ENCODE measurements around the gene TOR4A.

The TOR4A gene

DNA sequence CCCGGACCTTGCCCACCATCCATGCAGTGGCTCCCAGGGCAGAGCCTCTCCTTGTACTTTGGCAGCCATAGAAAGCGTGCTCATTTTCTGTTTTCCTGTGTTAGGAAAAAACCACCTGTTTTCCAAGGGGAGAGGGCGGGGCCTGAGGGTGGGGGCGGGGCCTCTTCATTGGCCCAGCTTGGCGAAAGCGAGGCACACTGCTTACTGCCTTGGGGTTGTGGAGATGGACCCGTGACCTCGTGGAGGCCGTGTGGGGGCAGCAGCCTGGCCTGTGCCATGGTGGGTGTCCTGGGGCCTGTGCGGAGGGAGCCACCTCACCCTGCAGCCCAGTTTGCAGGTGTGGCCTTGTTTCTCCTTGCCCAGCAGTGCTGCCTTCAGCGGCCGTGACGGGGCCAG lies 4.4 kb upstream of the TOR4A start:
- DNase-seq, result peak; percentile 20

DNA sequence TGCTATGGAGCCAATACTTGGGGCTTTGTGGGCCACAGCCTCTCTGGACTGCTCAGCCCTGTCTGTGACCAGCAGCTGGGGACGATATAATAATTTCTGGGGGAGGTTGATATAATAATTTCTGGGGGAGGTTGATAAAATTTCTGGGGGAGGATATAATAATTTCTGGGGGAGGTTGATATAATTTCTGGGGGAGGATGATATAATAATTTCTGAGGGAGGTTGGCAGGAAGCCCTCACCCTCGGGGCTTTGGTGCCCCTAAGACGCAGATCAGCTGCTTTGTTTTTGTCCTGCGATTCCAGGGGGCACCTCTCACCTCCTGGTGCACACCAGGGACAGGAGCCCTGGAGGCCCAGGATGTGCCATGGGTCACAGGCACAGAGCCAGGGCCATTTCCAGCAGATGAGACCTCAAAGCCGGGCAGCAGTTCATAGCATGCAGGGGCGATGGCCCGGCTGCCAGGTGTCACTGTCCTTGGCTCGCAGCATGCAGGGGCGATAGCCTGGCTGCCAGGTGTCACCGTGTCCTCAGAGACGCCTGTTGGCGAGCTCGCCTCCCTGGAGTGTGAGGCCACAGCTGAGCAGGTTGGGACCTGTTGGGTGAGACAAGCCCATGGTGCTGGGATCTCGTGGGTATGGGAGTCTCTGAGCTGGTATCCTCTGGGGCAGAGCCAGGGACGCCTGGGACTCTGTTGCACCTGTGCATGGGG lies 3.8 kb upstream of the TOR4A start:
- DNase-seq, result peak; percentile 18

DNA sequence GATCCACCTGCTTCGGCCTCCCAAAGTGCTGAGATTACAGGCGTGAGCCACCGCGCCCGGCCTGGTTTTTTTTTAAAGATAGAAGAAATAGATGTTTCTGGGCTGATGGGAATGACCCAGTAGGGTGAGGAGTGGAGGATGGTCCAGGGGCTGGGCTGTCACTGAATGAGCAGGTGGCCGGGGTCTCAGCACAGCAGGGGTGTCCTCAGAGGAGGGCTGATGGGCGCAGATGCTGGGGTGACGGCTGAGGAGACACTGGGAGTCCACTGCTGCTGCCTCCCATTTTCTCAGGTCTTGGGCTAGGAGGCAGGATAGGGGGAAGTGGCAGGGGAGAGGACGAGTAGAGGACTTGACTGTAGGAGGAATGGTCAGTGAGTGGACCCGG lies 2.3 kb upstream of the TOR4A start:
- no peak for DNase-seq

DNA sequence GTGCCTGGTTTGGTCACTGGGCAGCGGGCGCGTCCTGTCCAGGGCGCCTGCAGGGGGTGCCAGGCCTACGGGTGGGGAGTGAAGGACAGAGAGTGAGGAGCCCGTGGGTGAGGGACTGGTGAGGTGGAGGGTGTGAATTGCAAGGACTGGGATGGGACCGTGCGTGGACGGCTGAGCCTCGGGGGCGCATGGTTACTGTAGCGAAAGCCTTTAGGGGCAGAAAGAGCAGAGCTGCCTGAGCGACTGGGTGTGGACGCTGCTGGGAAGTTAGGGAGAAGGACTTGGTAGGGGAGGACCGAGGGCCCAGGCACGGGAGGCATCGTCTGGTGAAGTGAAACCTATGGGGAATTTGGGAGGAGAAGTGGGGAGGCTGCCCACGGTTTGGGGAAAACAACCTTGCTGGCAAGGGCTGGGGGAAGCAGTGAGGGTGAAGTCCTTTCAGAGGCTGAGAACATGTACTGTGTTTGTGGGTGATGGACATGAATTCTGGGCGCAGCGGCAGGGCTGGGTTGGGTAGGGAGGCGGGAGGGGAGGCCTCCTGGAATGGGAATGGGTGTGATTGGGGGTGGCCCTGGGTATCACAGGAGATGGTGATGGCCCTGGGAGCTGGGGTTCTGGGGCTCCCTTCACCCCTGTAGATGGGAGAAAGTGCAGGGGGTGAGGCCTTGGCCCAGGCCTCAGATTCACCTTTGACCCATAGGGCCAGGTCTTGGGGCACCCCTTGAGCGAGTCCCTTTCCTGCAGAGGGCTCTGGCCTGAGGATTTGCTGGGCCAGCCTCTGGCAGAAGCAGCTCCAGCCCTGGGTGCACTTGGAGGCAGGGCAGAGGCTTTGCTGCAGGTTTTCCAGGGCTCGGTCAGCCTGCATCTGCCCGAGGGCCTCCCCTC lies 1.7 kb upstream of the TOR4A start:
- DNase-seq, result peak; percentile 30

DNA sequence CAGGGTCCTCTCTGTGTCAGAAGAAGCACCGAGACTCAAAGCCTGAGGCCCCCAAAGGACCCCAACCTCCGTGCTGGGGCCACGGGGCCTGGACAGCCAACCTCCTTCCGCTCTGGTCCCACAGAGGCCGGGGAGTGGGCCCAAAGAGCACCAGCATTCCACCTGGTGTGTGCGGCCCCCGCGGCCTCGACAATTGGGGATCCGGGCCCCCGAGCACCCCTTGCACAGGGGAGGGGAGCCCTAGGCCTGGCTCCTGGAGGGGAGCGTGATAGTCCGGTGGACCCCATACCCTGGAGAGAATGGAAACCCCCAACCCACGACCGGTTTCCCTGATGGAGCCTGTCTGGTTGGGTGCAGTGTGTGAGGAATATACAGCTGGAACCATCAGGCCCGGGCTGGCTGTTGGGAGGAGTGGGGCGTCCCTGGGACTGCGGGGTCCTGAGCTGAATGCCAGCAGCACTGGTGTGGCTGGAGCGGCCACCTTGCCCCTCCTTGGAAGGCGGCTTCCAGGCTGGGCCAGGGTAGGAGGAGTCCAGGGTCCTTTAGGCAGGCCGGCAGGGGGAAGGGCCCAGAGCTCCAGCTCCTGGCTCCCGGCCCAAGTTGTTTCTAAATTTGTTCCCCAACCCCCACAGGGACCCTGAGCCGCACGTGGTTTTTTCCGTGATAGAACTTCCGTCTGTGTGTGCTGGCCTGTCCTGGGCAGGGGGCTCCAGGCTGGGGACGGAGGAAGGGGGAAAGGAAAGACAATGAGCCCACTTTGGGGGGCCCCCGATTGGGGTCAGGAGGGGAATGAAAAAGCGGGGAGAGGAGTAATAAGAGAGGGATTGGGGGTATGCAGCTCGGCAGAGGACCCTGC lies 825 bp upstream of the TOR4A start:
- DNase-seq, result peak; percentile 86

DNA sequence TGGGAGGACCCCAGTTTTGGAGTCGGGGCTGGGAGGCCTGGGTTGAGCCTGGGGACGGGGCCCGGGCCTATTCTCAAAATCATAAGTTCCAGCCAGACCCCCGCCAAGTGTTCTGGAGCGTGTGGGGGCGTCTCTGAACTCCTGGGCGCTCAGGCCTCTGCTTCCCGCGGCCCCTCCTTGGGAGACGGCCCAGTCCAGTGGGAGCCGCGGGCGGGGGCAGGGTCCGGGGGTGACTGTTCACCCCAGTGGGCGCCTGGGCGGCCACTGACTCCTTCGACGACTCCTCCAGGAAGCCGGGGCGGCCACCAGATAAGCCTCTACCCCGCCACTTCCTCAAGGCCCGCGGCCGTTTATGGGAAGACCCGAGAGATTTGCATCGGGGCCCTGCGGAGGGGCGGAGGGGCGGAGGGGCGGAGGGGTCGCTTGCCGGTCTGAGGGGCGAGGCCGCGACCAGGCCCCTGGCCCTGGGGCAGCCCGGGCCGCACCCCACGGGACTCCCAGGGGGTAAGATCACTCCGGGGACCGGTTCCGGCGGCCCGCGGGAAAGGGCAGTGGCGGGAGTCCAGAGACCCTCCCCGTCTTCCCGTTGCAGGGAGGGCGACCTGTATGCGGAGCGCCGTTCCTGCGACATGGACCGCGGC lies 655 bp downstream of the TOR4A start:
- peak; percentile 40 for DNase-seq

DNA sequence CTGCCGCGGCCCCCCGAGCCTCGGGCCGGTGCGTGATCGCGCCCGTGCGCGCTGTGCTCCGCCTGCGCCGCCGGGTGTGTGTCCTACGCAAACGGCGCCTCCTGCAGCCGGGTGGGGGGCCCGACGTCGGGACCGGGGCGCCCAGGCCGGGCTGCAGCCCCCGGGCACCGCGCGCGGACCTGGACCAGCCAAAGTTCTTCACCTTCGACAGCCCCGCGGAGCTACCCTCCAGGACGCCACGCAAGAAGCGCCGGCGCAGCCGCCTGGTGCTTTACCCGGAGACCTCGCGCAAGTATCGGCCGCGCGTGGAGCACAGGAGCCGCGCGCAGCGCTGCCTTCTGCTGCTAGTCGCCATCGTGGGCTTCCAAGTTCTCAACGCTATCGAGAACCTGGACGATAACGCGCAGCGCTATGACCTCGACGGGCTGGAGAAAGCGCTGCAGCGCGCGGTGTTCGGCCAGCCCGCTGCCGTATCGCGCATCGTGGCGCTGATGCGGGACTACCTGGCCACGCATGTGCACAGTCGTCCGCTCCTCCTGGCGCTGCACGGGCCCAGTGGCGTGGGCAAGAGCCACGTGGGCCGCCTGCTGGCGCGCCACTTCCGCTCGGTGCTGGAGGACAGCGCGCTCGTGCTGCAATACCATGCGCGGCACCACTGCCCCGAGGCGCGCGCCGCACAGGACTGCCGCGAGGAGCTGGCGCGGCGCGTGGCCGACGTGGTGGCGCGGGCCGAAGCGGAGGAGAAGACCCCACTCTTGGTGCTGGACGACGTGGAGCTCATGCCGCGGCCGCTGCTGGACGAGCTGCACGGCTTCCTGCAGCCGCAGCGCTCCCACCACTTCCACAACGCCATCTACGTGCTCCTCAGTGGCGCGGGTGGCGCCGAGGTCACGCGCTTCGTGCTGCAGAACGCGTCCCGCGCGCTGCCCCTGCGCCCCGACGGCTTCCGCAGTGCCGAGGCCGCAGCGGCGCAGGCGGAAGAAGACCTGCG lies 1.5 kb downstream of the TOR4A start:
- DNase-seq, result no peak

DNA sequence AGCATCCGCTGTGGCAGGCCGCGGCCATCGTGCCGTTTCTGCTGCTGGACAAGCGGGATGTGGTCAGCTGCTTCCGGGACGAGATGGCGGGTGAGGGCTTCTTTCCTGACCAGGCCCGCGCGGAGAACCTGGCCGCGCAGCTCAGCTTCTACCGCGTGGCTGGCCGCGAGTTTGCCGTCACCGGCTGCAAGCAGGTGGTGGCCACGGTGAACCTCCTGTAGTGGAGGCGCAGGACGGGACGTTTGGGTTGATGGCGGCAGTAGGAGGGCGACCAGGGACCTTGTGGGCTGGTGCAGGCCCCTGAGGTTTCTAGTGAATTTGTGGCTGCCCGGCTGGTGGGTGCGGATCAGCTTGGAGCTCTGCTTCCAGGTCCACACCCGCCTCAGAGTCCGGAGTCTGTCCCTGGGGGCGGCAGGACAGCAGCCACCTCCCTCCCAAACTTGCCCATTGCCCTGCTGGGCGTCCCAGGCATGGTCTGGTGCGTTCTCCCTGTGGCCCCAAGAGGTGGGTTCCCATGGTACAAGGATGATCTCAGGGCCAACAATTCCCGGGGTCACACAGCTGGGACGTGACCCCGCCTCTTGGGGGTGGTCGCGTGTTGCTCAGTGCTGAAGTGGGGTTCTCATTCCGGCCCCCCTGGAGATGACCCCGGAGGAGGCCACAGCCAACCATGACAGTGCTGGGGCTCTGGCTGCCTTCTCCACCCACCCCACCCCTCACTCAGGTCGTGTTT lies 2.4 kb downstream of the TOR4A start:
- no peak for DNase-seq

DNA sequence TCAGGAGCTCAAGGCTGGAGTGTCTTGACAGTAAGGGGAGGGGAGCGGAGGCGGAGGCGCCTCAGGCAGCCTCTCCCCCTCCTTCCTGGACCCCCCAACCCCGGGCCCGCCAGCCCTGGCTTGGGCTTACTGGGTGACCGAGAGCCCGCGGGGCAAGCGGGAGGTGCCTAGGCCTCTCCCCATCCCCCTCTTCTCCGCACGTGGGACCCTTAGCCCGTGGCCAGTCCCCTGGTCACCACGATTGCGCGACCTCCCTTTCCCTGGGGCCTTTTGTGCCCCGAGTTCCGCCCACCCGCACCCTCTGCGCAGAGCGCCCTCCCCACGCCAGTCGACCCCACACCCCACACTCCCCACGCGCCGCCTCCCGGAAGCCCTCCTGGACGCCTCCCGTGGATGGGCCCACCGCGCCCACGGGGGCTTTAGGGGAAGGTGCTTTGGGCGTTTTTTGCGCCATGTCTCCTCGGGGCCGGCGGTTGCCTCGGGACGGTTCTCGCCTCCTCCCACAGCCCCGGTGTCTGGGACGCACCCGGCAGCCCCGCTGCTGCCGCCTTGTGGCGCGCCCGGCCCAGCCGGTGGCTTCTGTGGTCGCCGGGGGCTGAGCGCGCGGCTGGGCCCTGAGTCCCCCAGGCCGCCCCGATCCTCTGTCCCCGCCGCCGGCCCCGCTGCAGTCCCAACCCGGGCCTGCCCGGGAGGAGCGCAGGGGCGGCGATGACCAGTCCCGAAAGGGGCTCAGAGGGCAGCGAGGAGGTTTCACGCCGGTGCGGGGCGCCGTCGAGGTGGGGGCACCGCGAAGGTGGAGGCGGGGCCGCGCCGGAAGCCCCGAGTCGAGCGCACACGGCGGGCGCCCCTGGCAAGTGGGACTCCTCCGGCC lies 3.2 kb downstream of the TOR4A start:
- no peak for DNase-seq

DNA sequence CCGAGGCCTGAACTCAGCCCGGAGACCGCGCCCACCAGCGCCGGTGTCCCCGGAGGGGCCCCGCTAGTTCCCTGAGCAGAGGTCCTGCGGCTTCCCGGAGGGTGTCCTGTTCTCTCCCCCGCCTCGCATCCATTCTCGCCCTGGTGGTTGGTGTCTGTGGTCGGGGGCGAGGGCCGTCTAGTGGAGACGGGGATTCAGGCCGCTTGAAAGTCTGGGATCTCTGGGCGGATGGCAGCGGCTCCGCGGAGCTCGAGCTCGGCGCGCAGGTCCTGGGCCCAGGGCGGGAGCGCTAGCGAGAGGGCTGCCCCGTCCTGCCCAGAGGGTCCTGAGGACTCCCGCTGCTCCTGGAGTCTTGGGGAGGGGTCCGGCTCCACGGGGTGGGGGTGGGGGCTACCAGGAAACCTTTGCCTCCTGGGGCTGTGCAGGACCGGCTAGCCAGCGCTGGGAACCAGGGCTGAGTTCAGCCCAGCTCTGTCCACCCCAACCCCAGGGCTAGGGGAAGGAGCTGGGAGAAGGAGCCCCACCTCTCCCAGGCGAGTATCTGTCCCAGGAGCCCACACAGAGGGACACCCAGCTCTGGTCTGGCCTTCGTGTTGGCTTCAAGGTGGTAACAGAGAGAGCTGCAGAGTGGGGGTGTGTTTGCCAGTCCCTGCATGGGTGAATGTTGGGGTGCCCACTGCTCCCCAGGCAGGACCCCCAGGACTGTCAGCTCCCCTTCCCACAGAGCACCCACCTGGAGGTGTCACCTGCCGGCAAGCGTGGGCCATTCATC lies 4.0 kb downstream of the TOR4A start:
- peak; percentile 33 for DNase-seq

DNA sequence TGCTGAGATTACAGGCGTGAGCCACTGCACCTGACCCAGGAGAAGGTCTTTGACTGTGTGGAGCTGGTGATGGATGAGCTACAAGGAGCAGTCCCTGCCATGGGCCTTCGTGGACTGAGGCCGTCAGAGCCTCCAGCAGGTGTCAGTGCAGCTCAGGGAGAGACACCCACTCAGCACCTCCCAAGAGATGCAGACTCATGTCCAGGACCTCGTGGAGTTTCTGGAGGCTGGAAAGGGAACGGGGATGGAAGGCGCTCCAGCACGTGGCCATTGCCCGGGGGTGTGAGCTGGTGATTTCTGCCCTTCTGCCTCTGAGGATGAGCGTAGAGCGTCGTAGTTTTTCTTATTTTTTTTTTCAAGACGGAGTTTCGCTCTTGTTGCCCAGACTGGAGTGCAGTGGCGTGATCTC lies 9.5 kb downstream of the TOR4A start:
- DNase-seq, result no peak

DNA sequence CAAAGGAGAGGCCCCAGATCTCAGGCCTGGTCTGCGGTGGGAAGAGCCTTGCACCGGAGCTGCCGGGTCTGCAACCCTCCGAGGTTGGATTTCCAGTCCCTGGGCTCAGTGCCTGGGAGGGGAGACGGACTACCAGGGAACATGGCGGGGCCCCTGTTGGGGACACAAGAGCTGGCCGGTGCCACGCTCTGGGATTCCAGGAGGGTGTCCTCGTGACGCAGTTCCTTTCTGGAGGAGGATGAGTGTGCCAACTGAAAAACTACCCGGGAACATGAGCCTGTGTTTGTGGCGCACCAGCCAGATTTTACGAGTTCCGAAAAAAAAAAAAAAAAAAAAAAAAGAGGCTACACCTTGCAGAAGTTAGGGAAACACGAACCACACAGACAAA lies 15.6 kb downstream of the TOR4A start:
- DNase-seq, result no peak

DNA sequence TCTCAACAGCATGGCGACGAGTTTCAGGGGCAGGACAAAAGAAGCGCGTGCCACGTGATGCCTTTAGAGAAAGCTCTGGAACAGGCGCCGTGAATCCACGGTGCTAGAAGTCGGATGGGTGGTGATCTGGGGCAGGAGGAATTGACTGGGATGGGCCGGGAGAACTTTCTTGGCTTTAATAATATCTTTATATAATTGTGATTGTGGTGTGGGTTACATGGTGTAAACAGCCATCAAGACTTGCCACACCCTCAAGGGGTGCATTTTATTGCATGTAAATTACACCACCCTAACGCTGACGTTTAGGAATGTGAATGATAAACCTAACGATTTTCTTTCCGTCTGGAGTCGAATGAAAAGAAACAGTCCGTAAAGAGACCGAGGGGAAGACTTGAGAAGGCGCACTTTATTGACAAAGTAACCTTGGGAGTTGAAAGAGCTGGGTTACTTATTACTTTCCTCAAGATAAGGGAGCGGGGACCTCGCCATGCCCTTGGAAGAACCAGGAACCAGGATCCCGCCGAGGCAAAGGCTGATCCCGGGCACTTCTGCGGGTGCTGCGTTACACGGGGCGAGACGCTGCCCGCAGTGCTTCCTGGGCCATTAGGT lies 16.1 kb downstream of the TOR4A start:
- DNase-seq, result no peak

DNA sequence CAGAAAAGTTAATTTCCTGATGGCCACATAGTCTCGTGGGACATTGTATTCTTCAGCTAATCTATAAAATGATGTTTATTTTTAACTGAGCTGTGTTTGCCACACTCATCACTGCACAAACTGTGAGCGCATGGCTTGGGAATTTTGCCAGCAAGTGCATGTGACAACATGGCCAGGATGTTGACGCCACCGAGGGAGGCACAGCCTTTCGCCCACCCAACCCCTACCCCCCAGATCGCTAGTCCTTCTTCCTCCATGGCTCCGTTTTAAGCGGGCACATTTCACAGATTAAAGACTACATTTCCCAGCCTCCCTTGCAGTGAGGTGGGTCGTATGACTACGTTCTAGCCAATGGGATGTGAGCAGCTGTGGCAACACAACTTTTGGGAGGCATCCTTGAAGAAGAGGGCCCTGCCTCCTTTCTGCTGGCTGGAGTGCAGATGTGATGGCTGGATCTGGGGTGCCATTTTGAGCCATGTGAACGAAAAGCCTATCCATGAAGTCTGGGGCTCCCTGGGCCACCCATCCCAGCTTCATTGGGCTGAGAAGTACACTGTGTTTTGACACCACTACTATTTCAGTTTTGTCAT lies 16.7 kb downstream of the TOR4A start:
- peak; percentile 20 for DNase-seq

DNA sequence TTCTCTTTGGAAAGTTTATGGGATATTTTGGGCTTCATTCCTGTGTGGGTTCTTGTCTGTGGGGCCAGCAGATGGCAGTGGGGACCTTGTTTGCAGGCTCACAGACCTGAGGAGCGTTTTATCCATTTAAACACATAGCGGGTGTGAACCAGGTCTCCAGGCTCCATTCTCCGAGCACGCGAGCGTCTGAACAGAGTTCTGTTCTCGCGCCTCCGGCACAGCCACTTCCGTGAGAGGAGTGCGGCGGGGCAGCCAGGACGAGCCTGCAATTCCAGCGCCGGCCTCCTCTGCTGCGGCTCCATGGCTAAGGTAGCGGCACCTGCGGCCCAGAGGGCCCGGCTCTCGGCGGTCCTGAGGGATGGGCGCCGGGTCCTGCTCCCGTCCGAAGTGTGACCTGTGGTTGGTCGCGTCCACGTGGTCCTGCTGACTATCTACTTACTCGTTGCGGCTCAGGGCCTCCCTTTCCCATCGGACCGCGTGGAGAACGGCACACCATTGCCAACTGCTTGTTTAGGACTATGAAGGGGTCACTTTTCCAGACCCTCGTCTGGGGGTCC lies 17.2 kb downstream of the TOR4A start:
- peak; percentile 24 for DNase-seq

DNA sequence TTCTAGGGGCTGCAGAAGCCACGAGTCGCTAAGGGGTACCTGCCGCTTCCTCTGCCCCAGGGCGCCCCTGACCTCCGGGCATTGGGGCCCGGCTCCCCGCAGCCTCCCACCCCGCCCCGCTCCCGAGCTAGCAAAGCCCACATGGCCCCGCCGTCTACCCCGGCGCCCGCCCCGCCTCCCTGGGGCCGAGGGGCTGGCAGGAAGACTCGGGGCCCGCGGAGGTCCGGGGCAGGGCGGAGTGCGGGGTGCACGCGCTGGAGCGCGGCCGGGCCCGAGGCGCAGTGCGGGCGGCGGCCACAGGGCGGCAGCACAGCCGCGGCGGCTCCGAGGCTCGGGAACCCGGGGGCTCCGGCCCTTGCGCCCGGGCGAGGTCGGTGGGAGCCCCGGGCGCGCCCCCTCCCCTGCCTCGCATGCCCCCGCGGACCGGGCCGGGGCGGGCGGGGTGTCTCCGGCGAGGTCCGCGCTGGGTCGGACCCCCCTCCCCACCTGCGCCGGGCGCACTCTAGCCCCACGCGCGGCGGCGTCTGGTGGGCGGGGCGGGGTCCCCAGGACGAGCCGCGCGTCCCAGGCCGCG lies 17.8 kb downstream of the TOR4A start:
- DNase-seq, result peak; percentile 34
